Upper lobe of right lung (tissue), 1 donor: ENCODE results near the gene MRPS9. TPM values are rescaled to one million over a fixed set of nuclear protein-coding genes. Genes with fewer than 3 reads are reported as not detected.
A peak's percentile ranks its signal among the peaks of the same experiment; 100 is the strongest.

ENCODE experiments used
- ATAC-seq: fragments of 200-7000 bp; cut with Tn5 transposase; one replicate; pipeline ENCODE4 v1.9.1; 2020; ENCODE audit warnings: mild to moderate bottlenecking, moderate library complexity
- DNase-seq: peaks from one replicate; pipeline ENCODE4 v3.0.0-alpha.2; 2020
- H3K27ac ChIP-seq: fragments of 200-600 bp; one replicate; pipeline ENCODE4 v1.8.0; 2022
- H3K27me3 ChIP-seq: fragments of 200-600 bp; one replicate; pipeline ENCODE4 v1.8.0; 2022; ENCODE audit warnings: mild to moderate bottlenecking
- H3K36me3 ChIP-seq: fragments of 200-600 bp; one replicate; pipeline ENCODE4 v1.8.0; 2022
- H3K4me1 ChIP-seq: fragments of 200-600 bp; one replicate; pipeline ENCODE4 v1.8.0; 2022
- H3K4me3 ChIP-seq: fragments of 200-600 bp; one replicate; pipeline ENCODE4 v1.8.0; 2022; ENCODE audit warnings: mild to moderate bottlenecking
- H3K9me3 ChIP-seq: fragments of 200-600 bp; one replicate; pipeline ENCODE4 v1.8.0; 2022
- intact Hi-C: fragments of 100-400 bp; cut with DNase I; formaldehyde crosslinking; loops from one replicate; pipeline ENCODE4 v1.11.0; 2022
- long read RNA-seq: library from polyadenylated mRNA; unstranded; transcript quantifications from one replicate; pipeline ENCODE4 v2.0.0, GENCODE V29; 2021
- total RNA-seq: library from RNA; stranded (reverse); fragmentation: NEBNext Ultra II Directional; extraction: Animal tissue kit (Norgen Biotek cat#: 25700); gene quantifications from one replicate; pipeline ENCODE4 v1.2.1, GENCODE V29; 2021
- TF ChIP-seq, protein P1 (sequence below): fragments of 200-600 bp; IDR thresholded peaks from one replicate; pipeline ENCODE4 v1.8.0; 2022; ENCODE audit warnings: antibody characterized with exemption
- donor health status: DM: no; HTN: yes; CAD: no; lungs with severe emphysema.

MRPS9 gene
- 17.0 TPM for total RNA-seq
- long read RNA-seq, transcript MRPS9-201 (11 exons, 1,500 nt): major isoform, 20 of 30 reads
- long read RNA-seq, partial matches to known transcripts: 1 of 30 reads
- long read RNA-seq, other reads (novel, unspliced or antisense): 9 of 30 reads

DNA sequence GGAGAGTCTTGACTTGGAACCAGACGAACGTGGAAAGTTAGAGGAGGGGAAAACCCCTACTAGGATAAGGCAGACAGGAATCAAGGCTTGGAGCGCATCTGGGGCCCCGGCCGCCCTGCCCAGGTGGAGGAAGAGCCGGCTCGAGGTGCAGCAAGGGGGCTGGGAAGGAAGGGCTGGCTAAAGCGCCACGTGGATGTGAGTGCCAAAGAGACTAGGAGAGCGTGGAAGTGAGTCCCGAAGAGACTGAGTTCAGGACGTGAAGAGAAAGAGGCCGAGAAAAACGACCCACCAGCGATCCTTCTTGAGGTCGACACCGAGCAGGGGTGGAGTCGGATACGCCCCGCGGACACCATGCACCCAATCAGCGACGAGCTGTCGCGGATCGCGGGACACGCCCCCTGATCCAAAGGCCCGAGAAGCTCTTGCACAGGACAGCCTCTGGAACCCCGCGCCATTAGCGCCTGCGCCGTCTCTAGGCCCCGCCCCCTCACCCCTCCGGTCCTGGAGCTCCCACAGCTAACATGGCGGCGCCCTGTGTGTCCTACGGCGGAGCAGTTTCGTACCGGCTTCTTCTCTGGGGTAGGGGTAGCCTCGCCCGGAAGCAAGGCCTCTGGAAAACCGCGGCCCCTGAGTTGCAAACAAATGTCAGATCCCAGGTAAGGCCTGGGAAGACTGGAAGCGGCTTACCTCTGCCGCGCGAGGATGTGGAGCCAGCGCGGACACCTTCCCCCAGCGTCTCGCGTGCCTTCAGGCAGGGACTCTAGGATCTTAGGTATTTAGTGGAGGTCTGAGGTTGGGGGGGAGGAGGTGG, at the start of gene MRPS9:
Gene MRPS9, plus strand, starts transcription at position 498 of the 811 bp plus-strand sequence. Its CDS starts 24 bp downstream, at position 522.
- Histone ChIP-seq H3K4me3 (peak within 1 kb of the TSS; percentile 93), H3K4me1 (peaks cover 6% of the 10 kb centered on the region), H3K36me3 (no peaks in the 10 kb centered on the region), H3K27ac (peak within 1 kb of the TSS; percentile 84), H3K9me3 (no peaks in the 10 kb centered on the region), H3K27me3 (no peaks in the 10 kb centered on the region)
- intact Hi-C loops: no loop called here
- ATAC-seq (peak; percentile 100), DNase-seq (peak; percentile 99)
- TF ChIP-seq, protein P1, sequence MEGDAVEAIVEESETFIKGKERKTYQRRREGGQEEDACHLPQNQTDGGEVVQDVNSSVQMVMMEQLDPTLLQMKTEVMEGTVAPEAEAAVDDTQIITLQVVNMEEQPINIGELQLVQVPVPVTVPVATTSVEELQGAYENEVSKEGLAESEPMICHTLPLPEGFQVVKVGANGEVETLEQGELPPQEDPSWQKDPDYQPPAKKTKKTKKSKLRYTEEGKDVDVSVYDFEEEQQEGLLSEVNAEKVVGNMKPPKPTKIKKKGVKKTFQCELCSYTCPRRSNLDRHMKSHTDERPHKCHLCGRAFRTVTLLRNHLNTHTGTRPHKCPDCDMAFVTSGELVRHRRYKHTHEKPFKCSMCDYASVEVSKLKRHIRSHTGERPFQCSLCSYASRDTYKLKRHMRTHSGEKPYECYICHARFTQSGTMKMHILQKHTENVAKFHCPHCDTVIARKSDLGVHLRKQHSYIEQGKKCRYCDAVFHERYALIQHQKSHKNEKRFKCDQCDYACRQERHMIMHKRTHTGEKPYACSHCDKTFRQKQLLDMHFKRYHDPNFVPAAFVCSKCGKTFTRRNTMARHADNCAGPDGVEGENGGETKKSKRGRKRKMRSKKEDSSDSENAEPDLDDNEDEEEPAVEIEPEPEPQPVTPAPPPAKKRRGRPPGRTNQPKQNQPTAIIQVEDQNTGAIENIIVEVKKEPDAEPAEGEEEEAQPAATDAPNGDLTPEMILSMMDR: no peak

- intact Hi-C loops: no loop called here
- Histone ChIP-seq H3K27ac (no peak overlapping the region), H3K27me3 (no peaks in the 10 kb centered on the region), H3K4me1 (no peaks in the 10 kb centered on the region), H3K36me3 (no peaks in the 10 kb centered on the region), H3K9me3 (peaks cover 8% of the 10 kb centered on the region), H3K4me3 (no peak overlapping the region)
- TF ChIP-seq, protein P1: no peak
- ATAC-seq: peak; percentile 85
- no peak for DNase-seq
Measured at GRCh38 chr2:105005181-105005951, 32.5 kb upstream of the MRPS9 start.

DNA sequence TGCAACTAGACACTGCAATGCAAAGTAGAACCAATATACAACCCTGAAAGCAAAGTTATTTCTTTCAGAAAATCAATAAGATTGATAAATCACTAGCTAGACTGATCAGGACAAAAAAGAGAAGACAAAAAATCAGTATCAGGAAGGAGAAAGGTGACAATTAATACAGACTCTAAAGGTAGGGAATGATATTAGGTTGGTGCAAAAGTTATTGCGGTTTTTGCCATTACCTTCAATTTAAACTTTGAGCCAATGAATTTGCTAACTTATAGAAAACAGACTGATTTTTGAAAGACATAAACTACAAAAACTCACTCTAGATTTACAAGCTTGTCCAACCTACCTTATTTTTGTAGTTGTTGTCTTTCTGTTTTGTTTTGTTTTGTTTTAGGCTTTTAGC, 30.5 kb upstream of the MRPS9 start:
- intact Hi-C loops: no loop called here
- ATAC-seq: no peak
- H3K9me3 ChIP-seq: peaks cover 8% of the 10 kb centered on the region

DNA sequence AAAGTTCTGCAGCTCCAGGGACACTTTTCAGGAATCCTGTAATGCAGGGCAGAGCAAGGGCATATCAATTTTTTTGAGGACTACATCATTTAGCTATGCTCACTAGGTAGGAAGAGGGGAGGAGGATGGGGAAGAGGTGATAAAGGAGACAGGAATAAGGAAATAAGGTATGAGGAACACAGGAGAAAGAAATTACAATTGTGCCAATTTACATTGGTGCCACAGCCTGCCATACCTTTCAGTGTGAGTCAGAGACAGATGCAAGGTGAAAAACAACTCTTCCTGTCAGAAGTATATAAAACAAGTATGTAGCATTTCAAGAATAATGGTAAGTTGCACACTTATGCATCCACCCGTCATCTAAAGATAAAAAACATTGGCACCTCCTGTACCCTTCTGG, 5.4 kb upstream of the MRPS9 start:
- Histone ChIP-seq H3K4me3 (no peak overlapping the region), H3K9me3 (no peaks in the 10 kb centered on the region), H3K27ac (no peak overlapping the region), H3K4me1 (no peaks in the 10 kb centered on the region), H3K36me3 (no peaks in the 10 kb centered on the region), H3K27me3 (no peaks in the 10 kb centered on the region)
- TF ChIP-seq, protein P1: no peak
- ATAC-seq (no peak), DNase-seq (no peak)
- intact Hi-C loops: no loop called here

More for the DNA sequence above, 30.5 kb upstream of the MRPS9 start:
- DNase-seq: no peak
- Histone ChIP-seq H3K4me1 (no peaks in the 10 kb centered on the region), H3K36me3 (no peaks in the 10 kb centered on the region), H3K27ac (no peak overlapping the region), H3K4me3 (no peak overlapping the region), H3K27me3 (no peaks in the 10 kb centered on the region)
- TF ChIP-seq, protein P1: no peak

DNA sequence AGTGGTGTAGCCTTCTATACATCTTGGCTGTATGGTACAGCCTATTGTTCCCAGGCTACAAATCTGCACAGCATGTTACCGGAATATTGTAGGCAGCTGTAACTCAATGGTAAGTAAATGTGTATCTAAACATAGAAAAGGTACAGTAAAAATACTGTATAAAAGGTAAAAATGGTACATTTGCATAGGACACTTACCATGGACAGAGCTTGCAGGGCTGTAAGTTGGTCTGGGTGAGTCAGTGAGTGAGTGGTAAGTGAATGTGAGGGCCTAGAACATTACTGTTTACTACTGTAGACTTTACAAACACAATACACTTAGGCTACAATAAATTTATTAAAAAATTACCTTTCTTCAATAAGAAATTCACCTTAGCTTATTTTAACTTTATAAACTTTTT, 3.7 kb upstream of the MRPS9 start:
- ATAC-seq (no peak), DNase-seq (no peak)
- H3K9me3 ChIP-seq: no peaks in the 10 kb centered on the region
- H3K4me1 ChIP-seq: peaks cover 6% of the 10 kb centered on the region
- no peak overlapping the region for H3K27ac ChIP-seq
- no peak overlapping the region for H3K4me3 ChIP-seq
- TF ChIP-seq, protein P1: no peak
- H3K27me3 ChIP-seq: no peaks in the 10 kb centered on the region
- H3K36me3 ChIP-seq: no peaks in the 10 kb centered on the region
- intact Hi-C loops: no loop called here
